LNCAP (cell line): ENCODE measurements around the gene KIF26A.
A peak's percentile ranks its signal among the peaks of the same experiment; 100 is the strongest.

Experiments used
- CTCF ChIP-seq: fragments of 450-650 bp; IDR thresholded peaks from 2 replicates; pipeline ENCODE4 v1.5.1; 2017; ENCODE audit warnings: mild to moderate bottlenecking

Gene KIF26A

GRCh38 chr14:104132981-104133380 lies 5.4 kb upstream of the KIF26A start:
- TF ChIP-seq CTCF = no peak

- no peak for TF ChIP-seq CTCF
These were observed 4.9 kb upstream of the KIF26A start for GRCh38 chr14:104133496-104133895.

- no peak for TF ChIP-seq CTCF
These were observed 4.1 kb upstream of the KIF26A start for GRCh38 chr14:104134061-104134965.

GRCh38 chr14:104135121-104135903 lies 3.1 kb upstream of the KIF26A start:
- TF ChIP-seq CTCF = peak; percentile 23; the same call in 1 of the 2 replicates

- TF ChIP-seq CTCF = no peak
These were observed 2.4 kb upstream of the KIF26A start for GRCh38 chr14:104135904-104136471.

GRCh38 chr14:104136472-104137296 lies 1.7 kb upstream of the KIF26A start:
- no peak for TF ChIP-seq CTCF
